Activated CD4-positive, alpha-beta T cell treated with anti-CD3 and anti-CD28 coated beads, Interleukin-2, amount 10 ng/mL, durations not matched to agents 7 days and 5 days (primary cell): ENCODE measurements around the gene TAF1C. TPM values are rescaled to one million over a fixed set of nuclear protein-coding genes. Genes with fewer than 3 reads are reported as not detected.

Source experiments
- total RNA-seq, 2 experiments: library from RNA; stranded (reverse); gene quantifications; one replicate each; pipeline ENCODE4 v1.2.3, GENCODE V29; 2021

The TAF1C gene
- total RNA-seq, 2 experiments from 2014 or later, result 52.1 to 60.8 TPM

Other genes starting within 250 kb of the TAF1C start
- under 1 TPM; 0.48 to 0.77 TPM for gene OSGIN1, start 233.8 kb downstream of the TAF1C start, total RNA-seq
- gene NECAB2, start 218.8 kb downstream of the TAF1C start, total RNA-seq, result not detected
- not detected for gene SLC38A8, start 144.3 kb downstream of the TAF1C start, total RNA-seq
- gene MBTPS1, start 70.1 kb downstream of the TAF1C start, total RNA-seq, result 10 to 100 TPM; 57.3 to 61.9 TPM
- gene HSDL1, start 41.9 kb downstream of the TAF1C start, total RNA-seq, result 10 to 100 TPM in 1 of 2 experiments, 1 to 10 TPM in 1; 8.8 to 10.6 TPM
- gene DNAAF1, start 41.7 kb downstream of the TAF1C start, total RNA-seq, result under 1 TPM in 1 of 2 experiments, not detected in 1; 0.25 TPM
- not detected for gene ADAD2, start 4.1 kb upstream of the TAF1C start, total RNA-seq
- gene KCNG4, start 53.0 kb upstream of the TAF1C start, total RNA-seq, result not detected
- not detected for gene WFDC1, start 107.8 kb upstream of the TAF1C start, total RNA-seq
- not detected for gene ATP2C2, start 181.5 kb upstream of the TAF1C start, total RNA-seq